Liver (tissue), 3 donors: ENCODE data around the gene G6PC1.
"Not testable (repeated sequence)": the region's sequence is repeated elsewhere in the genome, so short reads cannot be mapped to it uniquely, and the experiment has no call there.

Source experiments
- FOXA1 ChIP-seq: IDR thresholded peaks from 2 replicates; pipeline ENCODE4 v1.6.1; 2016; ENCODE audit warnings: antibody characterized with exemption
- RAD21 ChIP-seq, 2 donors: IDR thresholded peaks; 2 replicates each; pipeline ENCODE4 v1.6.1; 2016; ENCODE audit warnings: antibody characterized with exemption in 2 of 2, mild to moderate bottlenecking in 2 of 2
- RXRA ChIP-seq, 2 donors: IDR thresholded peaks; 2 replicates each; pipeline ENCODE4 v1.6.1; 2017 to 2018; ENCODE audit warnings: antibody characterized with exemption in 2 of 2, mild to moderate bottlenecking in 1 of 2
- SP1 ChIP-seq: IDR thresholded peaks from 2 replicates; pipeline ENCODE4 v1.6.1; 2018; ENCODE audit warnings: antibody characterized with exemption, mild to moderate bottlenecking
- TAF1 ChIP-seq: conservative IDR thresholded peaks from 2 replicates; pipeline ENCODE4 v1.6.1; 2016; ENCODE audit warnings: antibody characterized with exemption, mild to moderate bottlenecking
- YY1 ChIP-seq: IDR thresholded peaks from 2 replicates; pipeline ENCODE4 v1.6.1; 2016; ENCODE audit warnings: antibody characterized with exemption, mild to moderate bottlenecking
- TF ChIP-seq, protein P1 (sequence below): fragments of 150-350 bp; IDR thresholded peaks from 2 replicates; pipeline ENCODE4 v1.5.1; 2017; ENCODE audit warnings: improper control_type of control experiment, low read depth, low read length; ENCODE audit not compliant: missing input control
- TF ChIP-seq, protein P2 (sequence below): IDR thresholded peaks from 2 replicates; pipeline ENCODE4 v1.6.1; 2016; ENCODE audit warnings: antibody characterized with exemption
- donor health status: healthy.
- donor health status: healthy.

DNA sequence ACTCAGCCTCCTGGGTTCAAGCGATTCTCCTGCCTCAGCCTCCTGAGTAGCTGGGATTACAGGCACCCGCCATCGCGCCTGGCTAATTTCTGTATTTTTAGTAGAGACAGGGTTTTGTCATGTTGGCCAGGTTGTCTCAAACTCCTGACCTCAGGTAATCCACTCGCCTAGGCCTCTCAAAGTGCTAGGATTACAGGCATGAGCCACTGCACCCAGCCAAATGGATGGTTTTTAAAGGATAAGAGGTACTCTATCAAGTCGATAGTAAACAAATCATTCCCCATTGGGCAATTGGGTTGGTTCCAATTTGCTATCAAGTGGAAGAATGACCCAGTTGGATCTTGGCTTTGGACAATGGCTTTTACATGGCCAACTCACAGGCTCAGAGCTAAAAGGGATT lies 18.9 kb upstream of the G6PC1 start:
- TF ChIP-seq, protein P1, sequence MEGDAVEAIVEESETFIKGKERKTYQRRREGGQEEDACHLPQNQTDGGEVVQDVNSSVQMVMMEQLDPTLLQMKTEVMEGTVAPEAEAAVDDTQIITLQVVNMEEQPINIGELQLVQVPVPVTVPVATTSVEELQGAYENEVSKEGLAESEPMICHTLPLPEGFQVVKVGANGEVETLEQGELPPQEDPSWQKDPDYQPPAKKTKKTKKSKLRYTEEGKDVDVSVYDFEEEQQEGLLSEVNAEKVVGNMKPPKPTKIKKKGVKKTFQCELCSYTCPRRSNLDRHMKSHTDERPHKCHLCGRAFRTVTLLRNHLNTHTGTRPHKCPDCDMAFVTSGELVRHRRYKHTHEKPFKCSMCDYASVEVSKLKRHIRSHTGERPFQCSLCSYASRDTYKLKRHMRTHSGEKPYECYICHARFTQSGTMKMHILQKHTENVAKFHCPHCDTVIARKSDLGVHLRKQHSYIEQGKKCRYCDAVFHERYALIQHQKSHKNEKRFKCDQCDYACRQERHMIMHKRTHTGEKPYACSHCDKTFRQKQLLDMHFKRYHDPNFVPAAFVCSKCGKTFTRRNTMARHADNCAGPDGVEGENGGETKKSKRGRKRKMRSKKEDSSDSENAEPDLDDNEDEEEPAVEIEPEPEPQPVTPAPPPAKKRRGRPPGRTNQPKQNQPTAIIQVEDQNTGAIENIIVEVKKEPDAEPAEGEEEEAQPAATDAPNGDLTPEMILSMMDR, result not testable (repeated sequence)
- not testable (repeated sequence) for TF ChIP-seq SP1; TAF1; FOXA1; YY1; RAD21 (IDR thresholded peaks at IDR 0.05)
- TF ChIP-seq, protein P2, sequence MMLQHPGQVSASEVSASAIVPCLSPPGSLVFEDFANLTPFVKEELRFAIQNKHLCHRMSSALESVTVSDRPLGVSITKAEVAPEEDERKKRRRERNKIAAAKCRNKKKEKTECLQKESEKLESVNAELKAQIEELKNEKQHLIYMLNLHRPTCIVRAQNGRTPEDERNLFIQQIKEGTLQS, result not testable (repeated sequence)
- peak in 1 of 2 donors; percentile 28 for TF ChIP-seq RXRA (IDR thresholded peaks at IDR 0.05)
